ENCODE measurements around the gene CFHR4. TPM values are rescaled to one million over a fixed set of nuclear protein-coding genes. Genes with fewer than 3 reads are reported as not detected.

CFHR4 gene
- total RNA-seq = not detected in 2 replicates

GRCh38 chr1:196887515-196888239 lies at the start of gene CFHR4:
Gene CFHR4, plus strand, starts transcription at chr1:196888052. Its CDS starts 99 bp downstream, at chr1:196888151.

GRCh38 chr1:196943568-196943967 lies 55.7 kb downstream of the CFHR4 start, which contains the start of gene CFHR2:
Gene CFHR2, plus strand, starts transcription at chr1:196943738. Its CDS starts 143 bp downstream, at chr1:196943881.

Other genes with a start within 250 kb of the CFHR4 start
- gene CFH, start 236.0 kb upstream of the CFHR4 start, total RNA-seq = 0.39 TPM in 1 of 2 replicates, not detected in the other
- gene CFHR3, start 113.2 kb upstream of the CFHR4 start, total RNA-seq = not detected in 2 replicates
- gene CFHR1, start 68.3 kb upstream of the CFHR4 start, total RNA-seq = not detected in 2 replicates
- not detected in 2 replicates for gene CFHR2, start 55.7 kb downstream of the CFHR4 start, total RNA-seq
- not detected in 2 replicates for gene CFHR5, start 89.5 kb downstream of the CFHR4 start, total RNA-seq
- not detected in 2 replicates for gene F13B, start 179.2 kb downstream of the CFHR4 start, total RNA-seq